DND-41 (cell line): ENCODE data around the gene TGDS.

Experiments
- CTCF ChIP-seq: IDR thresholded peaks from 2 replicates; pipeline ENCODE4 v1.5.1; 2012; ENCODE audit warnings: borderline replicate concordance, low read length, moderate library complexity, mild to moderate bottlenecking; ENCODE audit not compliant: poor library complexity, severe bottlenecking; ENCODE audit errors: extremely low read depth
- EZH2 ChIP-seq: IDR thresholded peaks from 3 replicates; pipeline ENCODE4 v1.6.1; 2012; ENCODE audit warnings: borderline replicate concordance, low read depth, mild to moderate bottlenecking, moderate library complexity, low read length, inconsistent platforms; ENCODE audit not compliant: severe bottlenecking

GRCh38 chr13:94617389-94618000 is 21.5 kb upstream of the TGDS start:
- no peak for TF ChIP-seq EZH2
- peak; percentile 80 for TF ChIP-seq CTCF
